ENCODE measurements around the gene ZFYVE16.
"Not testable (repeated sequence)": the region's sequence is repeated elsewhere in the genome, so short reads cannot be mapped to it uniquely, and the experiment has no call there.

The ZFYVE16 gene

GRCh38 chr5:80417973-80418372 is 10.1 kb downstream of the ZFYVE16 start:
- no peak for FAIRE-seq
- TF ChIP-seq TAF1 (IDR thresholded peaks at IDR 0.05; ENCODE audit: borderline replicate concordance, low read depth, low read length): no peak
- no peak for TF ChIP-seq POLR2A (IDR thresholded peaks at IDR 0.05; ENCODE audit: low read depth, low read length)
- TF ChIP-seq POLR2AphosphoS5 (IDR thresholded peaks at IDR 0.05; ENCODE audit: low read depth, low read length): no peak
- DNase-seq (ENCODE audit: insufficient read length): no peak

GRCh38 chr5:80424365-80424764 is 16.5 kb downstream of the ZFYVE16 start:
- not testable (repeated sequence) for DNase-seq (ENCODE audit: insufficient read length); FAIRE-seq

GRCh38 chr5:80435476-80435875 is 27.6 kb downstream of the ZFYVE16 start:
- TF ChIP-seq POLR2AphosphoS5 (IDR thresholded peaks at IDR 0.05; ENCODE audit: low read depth, low read length): no peak
- TF ChIP-seq POLR2A (IDR thresholded peaks at IDR 0.05; ENCODE audit: low read depth, low read length): no peak
- no peak for TF ChIP-seq TAF1 (IDR thresholded peaks at IDR 0.05; ENCODE audit: borderline replicate concordance, low read depth, low read length)
- DNase-seq (ENCODE audit: insufficient read length) (no peak), FAIRE-seq (no peak)

GRCh38 chr5:80437326-80437725 is 29.5 kb downstream of the ZFYVE16 start:
- TF ChIP-seq POLR2A (IDR thresholded peaks at IDR 0.05; ENCODE audit: low read depth, low read length) (no peak), POLR2AphosphoS5 (IDR thresholded peaks at IDR 0.05; ENCODE audit: low read depth, low read length) (no peak), TAF1 (IDR thresholded peaks at IDR 0.05; ENCODE audit: borderline replicate concordance, low read depth, low read length) (no peak)
- no peak for FAIRE-seq
- no peak for DNase-seq (ENCODE audit: insufficient read length)

DNA sequence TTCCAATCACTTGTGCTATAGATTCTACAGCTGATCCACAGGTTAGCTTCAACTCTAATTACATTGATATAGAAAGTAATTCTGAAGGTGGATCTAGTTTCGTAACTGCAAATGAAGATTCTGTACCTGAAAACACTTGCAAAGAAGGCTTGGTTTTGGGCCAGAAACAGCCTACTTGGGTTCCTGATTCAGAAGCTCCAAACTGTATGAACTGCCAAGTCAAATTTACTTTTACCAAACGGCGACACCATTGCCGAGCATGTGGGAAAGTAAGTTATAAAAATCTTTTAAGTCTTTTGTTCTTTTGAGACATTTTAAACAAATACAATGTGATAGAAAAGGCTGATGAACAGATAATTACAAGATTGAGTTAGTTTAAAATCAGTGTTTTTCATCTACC is 30.9 kb downstream of the ZFYVE16 start:
- TF ChIP-seq POLR2A (IDR thresholded peaks at IDR 0.05; ENCODE audit: low read depth, low read length) (no peak), POLR2AphosphoS5 (IDR thresholded peaks at IDR 0.05; ENCODE audit: low read depth, low read length) (no peak), TAF1 (IDR thresholded peaks at IDR 0.05; ENCODE audit: borderline replicate concordance, low read depth, low read length) (no peak)
- no peak for FAIRE-seq

GRCh38 chr5:80439213-80439612 is 31.3 kb downstream of the ZFYVE16 start:
- FAIRE-seq: no peak
- DNase-seq (ENCODE audit: insufficient read length): no peak
- TF ChIP-seq POLR2AphosphoS5 (IDR thresholded peaks at IDR 0.05; ENCODE audit: low read depth, low read length): no peak
- no peak for TF ChIP-seq POLR2A (IDR thresholded peaks at IDR 0.05; ENCODE audit: low read depth, low read length)
- TF ChIP-seq TAF1 (IDR thresholded peaks at IDR 0.05; ENCODE audit: borderline replicate concordance, low read depth, low read length): no peak

More for the DNA sequence above, 30.9 kb downstream of the ZFYVE16 start:
- no peak for DNase-seq (ENCODE audit: insufficient read length)

GRCh38 chr5:80442742-80443141 is 34.9 kb downstream of the ZFYVE16 start:
- no peak for DNase-seq (ENCODE audit: insufficient read length)
- TF ChIP-seq TAF1 (IDR thresholded peaks at IDR 0.05; ENCODE audit: borderline replicate concordance, low read depth, low read length) (no peak), POLR2AphosphoS5 (IDR thresholded peaks at IDR 0.05; ENCODE audit: low read depth, low read length) (no peak)
- FAIRE-seq: no peak

GRCh38 chr5:80453366-80453765 is 45.5 kb downstream of the ZFYVE16 start:
- no peak for DNase-seq (ENCODE audit: insufficient read length)
- FAIRE-seq: no peak
- TF ChIP-seq TAF1 (IDR thresholded peaks at IDR 0.05; ENCODE audit: borderline replicate concordance, low read depth, low read length): no peak
- no peak for TF ChIP-seq POLR2AphosphoS5 (IDR thresholded peaks at IDR 0.05; ENCODE audit: low read depth, low read length)
- no peak for TF ChIP-seq POLR2A (IDR thresholded peaks at IDR 0.05; ENCODE audit: low read depth, low read length)

GRCh38 chr5:80463269-80463668 is 55.4 kb downstream of the ZFYVE16 start:
- no peak for FAIRE-seq

GRCh38 chr5:80466669-80467485 is 59.0 kb downstream of the ZFYVE16 start:
- no peak for FAIRE-seq

More at GRCh38 chr5:80463269-80463668, 55.4 kb downstream of the ZFYVE16 start:
- no peak for DNase-seq (ENCODE audit: insufficient read length)
- TF ChIP-seq POLR2AphosphoS5 (IDR thresholded peaks at IDR 0.05; ENCODE audit: low read depth, low read length): no peak
- no peak for TF ChIP-seq POLR2A (IDR thresholded peaks at IDR 0.05; ENCODE audit: low read depth, low read length)
- TF ChIP-seq TAF1 (IDR thresholded peaks at IDR 0.05; ENCODE audit: borderline replicate concordance, low read depth, low read length): no peak

DNA sequence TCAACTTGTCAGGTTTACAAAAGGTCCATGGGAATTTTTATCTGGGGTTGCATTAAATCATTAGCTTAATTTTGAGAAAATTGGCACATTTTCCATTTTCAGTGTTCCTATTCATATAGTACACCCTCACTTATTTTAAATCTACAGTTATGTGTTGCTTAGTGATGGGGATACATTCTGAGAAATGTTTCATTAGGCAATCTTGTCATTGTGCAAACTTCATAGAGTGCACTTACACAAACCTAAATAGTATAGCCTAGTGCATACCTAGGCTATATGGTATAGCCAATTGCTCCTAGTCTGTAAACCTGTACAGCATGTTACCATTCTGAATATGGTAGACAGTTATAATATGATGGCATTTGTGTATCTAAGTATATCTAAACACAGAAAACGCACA is 60.3 kb downstream of the ZFYVE16 start:
- TF ChIP-seq TAF1 (IDR thresholded peaks at IDR 0.05; ENCODE audit: borderline replicate concordance, low read depth, low read length) (no peak), POLR2A (IDR thresholded peaks at IDR 0.05; ENCODE audit: low read depth, low read length) (no peak), POLR2AphosphoS5 (IDR thresholded peaks at IDR 0.05; ENCODE audit: low read depth, low read length) (no peak)
- no peak for DNase-seq (ENCODE audit: insufficient read length)
- FAIRE-seq: no peak

More at GRCh38 chr5:80466669-80467485, 59.0 kb downstream of the ZFYVE16 start:
- no peak for DNase-seq (ENCODE audit: insufficient read length)
- TF ChIP-seq TAF1 (IDR thresholded peaks at IDR 0.05; ENCODE audit: borderline replicate concordance, low read depth, low read length) (no peak), POLR2AphosphoS5 (IDR thresholded peaks at IDR 0.05; ENCODE audit: low read depth, low read length) (no peak), POLR2A (IDR thresholded peaks at IDR 0.05; ENCODE audit: low read depth, low read length) (no peak)

DNA sequence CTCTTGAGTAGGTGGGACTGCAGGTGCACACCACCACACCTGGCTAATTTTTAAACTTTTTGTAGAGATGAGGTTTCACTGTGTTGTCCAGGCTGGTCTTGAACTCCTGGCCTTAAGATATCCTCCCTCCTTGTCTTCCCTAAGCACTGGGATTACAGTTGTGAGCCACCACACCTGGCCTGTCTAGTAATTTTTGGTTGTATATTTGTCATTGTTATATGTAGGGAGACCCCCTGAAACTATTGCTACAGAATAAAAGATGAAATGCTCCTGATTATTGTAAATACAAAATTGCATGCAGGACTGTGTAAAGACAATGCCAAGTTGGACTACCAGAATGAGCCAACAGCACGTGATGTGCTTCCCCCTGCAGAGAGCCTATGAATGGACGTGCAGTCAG is 62.8 kb downstream of the ZFYVE16 start:
- DNase-seq (ENCODE audit: insufficient read length); FAIRE-seq: not testable (repeated sequence)
